AG10803 (cell line): Measurements from ENCODE around the gene CEP170B.

Experiments
- DNase-seq: peaks from one replicate; pipeline ENCODE4 v3.0.0; 2010; ENCODE audit warnings: low read depth
- H3K4me3 ChIP-seq: 2 replicates; pipeline ENCODE4 v1.5.1; 2011; ENCODE audit warnings: mild to moderate bottlenecking, low read length, control low read depth
- CTCF ChIP-seq: conservative IDR thresholded peaks from 2 replicates; pipeline ENCODE4 v1.5.1; 2011; ENCODE audit warnings: mild to moderate bottlenecking, low read length, control low read depth, inconsistent platforms

The CEP170B gene

GRCh38 chr14:104876251-104876699 lies 11.2 kb downstream of the CEP170B start:
- no peak for DNase-seq
- no peak for TF ChIP-seq CTCF
- no peak overlapping the region for H3K4me3 ChIP-seq

GRCh38 chr14:104877066-104877805 lies 12.2 kb downstream of the CEP170B start:
- no peak for TF ChIP-seq CTCF
- no peak overlapping the region for H3K4me3 ChIP-seq
- DNase-seq = no peak

GRCh38 chr14:104877806-104878550 lies 12.9 kb downstream of the CEP170B start:
- DNase-seq = no peak
- no peak for TF ChIP-seq CTCF
- H3K4me3 ChIP-seq = no peak overlapping the region

- no peak overlapping the region for H3K4me3 ChIP-seq
- DNase-seq = no peak
- no peak for TF ChIP-seq CTCF
Observed at GRCh38 chr14:104878582-104878981, 13.5 kb downstream of the CEP170B start.

GRCh38 chr14:104879201-104879982 lies 14.3 kb downstream of the CEP170B start:
- TF ChIP-seq CTCF = no peak
- no peak overlapping the region for H3K4me3 ChIP-seq
- DNase-seq = no peak

GRCh38 chr14:104879983-104880565 lies 15.0 kb downstream of the CEP170B start:
- no peak for TF ChIP-seq CTCF
- no peak for DNase-seq
- no peak overlapping the region for H3K4me3 ChIP-seq
